ENCODE results near the gene CHST9. TPM values are rescaled to one million over a fixed set of nuclear protein-coding genes. Genes with fewer than 3 reads are reported as not detected.

CHST9 gene
- total RNA-seq, 1 donor from 2014 or later: 38.9 TPM

DNA sequence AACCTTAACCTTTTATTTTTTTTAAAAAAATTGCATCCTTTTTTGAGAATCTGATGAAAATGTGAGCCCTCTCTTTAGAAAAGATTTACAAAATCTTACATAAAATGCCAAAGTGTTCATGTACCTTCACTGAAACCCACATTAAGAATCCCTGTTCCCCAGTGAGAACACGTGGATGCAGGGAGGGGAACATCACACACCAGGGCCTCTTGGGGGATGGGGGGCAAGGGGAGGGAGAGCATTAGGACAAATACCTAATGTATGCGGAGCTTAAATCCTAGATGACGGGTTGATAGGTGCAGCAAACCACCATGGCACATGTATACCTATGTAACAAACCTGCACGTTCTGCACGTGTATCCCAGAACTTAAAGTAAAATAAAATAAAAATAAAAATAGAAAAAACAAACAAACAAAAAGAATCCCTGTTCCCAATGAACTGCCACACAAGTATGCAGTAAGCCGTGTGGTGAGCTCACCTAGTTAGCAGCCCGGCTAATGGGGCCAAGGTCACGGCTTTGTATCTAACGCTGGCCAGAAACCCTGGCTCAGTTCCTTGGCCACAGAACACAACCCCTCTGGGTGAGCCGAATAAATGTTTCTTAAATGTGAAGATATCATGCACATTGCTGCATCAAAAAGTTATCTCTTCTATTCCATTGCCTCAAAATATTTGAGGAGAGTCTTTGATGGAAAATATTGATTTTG is 41.4 kb downstream of the CHST9 start:
- TF ChIP-seq, protein P1, sequence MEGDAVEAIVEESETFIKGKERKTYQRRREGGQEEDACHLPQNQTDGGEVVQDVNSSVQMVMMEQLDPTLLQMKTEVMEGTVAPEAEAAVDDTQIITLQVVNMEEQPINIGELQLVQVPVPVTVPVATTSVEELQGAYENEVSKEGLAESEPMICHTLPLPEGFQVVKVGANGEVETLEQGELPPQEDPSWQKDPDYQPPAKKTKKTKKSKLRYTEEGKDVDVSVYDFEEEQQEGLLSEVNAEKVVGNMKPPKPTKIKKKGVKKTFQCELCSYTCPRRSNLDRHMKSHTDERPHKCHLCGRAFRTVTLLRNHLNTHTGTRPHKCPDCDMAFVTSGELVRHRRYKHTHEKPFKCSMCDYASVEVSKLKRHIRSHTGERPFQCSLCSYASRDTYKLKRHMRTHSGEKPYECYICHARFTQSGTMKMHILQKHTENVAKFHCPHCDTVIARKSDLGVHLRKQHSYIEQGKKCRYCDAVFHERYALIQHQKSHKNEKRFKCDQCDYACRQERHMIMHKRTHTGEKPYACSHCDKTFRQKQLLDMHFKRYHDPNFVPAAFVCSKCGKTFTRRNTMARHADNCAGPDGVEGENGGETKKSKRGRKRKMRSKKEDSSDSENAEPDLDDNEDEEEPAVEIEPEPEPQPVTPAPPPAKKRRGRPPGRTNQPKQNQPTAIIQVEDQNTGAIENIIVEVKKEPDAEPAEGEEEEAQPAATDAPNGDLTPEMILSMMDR (IDR thresholded peaks at IDR 0.05; ENCODE audit: unreplicated experiment): no peak
- Mint-ChIP-seq H3K27me3 (no peaks in the 10 kb centered on the region), H3K27ac (peak overlapping the region; percentile 89), H3K4me3 (ENCODE audit: low read depth) (peak overlapping the region; percentile 48), H3K4me1 (ENCODE audit: low read depth) (peaks cover 32% of the 10 kb centered on the region), H3K9me3 (ENCODE audit: low read depth) (peaks cover 4% of the 10 kb centered on the region), H3K36me3 (ENCODE audit: insufficient read depth) (peaks cover 4% of the 10 kb centered on the region)
- DNase-seq (ENCODE audit: low spot score, unreplicated experiment): no peak

DNA sequence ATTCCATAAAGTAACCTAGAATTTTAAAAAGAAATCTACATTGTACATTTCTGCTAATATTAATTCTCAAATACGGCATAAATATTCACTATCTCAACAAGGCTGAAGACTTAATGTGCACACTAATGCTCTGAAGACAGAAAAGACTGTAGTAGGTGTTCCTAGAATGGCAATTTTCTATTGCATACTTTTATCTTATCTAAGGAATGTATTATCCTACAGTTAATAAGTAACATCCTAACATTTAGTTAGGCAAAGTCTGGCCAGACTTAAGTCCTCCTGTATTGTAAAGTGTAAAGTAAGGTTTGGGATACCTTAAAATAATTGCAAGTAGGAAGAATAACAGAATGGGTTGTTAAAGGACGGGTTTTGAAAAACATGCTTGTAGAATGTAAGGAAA is 42.2 kb downstream of the CHST9 start:
- Mint-ChIP-seq H3K4me1 (ENCODE audit: low read depth) (peaks cover 36% of the 10 kb centered on the region), H3K4me3 (ENCODE audit: low read depth) (peak overlapping the region; percentile 77), H3K36me3 (ENCODE audit: insufficient read depth) (peaks cover 4% of the 10 kb centered on the region), H3K9me3 (ENCODE audit: low read depth) (peaks cover 4% of the 10 kb centered on the region), H3K27ac (peak overlapping the region; percentile 94), H3K27me3 (no peaks in the 10 kb centered on the region)
- TF ChIP-seq, protein P1 (IDR thresholded peaks at IDR 0.05; ENCODE audit: unreplicated experiment): no peak
- no peak for DNase-seq (ENCODE audit: low spot score, unreplicated experiment)

DNA sequence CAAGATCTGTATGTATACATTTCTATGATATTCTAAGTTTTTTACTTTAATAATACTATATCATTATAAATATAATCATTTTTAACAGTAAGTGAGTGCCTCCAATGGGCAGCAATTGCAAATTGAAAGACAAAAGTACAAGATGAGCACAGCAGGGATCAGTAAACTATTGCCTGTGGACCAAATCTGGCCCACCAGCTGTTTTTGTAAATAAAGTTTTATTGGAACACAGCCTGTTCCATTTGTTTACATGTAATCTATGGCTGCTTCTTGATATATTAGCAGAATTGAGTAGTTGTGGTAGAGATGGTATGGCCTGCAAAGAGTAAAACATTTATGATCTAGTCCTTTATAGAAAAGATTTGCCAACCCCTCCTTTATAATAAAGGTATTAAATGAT is 43.2 kb downstream of the CHST9 start:
- TF ChIP-seq, protein P1 (IDR thresholded peaks at IDR 0.05; ENCODE audit: unreplicated experiment): no peak
- Mint-ChIP-seq H3K4me1 (ENCODE audit: low read depth) (peaks cover 38% of the 10 kb centered on the region), H3K27ac (no peak overlapping the region), H3K36me3 (ENCODE audit: insufficient read depth) (peaks cover 2% of the 10 kb centered on the region), H3K4me3 (ENCODE audit: low read depth) (peak overlapping the region; percentile 77), H3K9me3 (ENCODE audit: low read depth) (no peaks in the 10 kb centered on the region), H3K27me3 (no peaks in the 10 kb centered on the region)
- DNase-seq (ENCODE audit: low spot score, unreplicated experiment): no peak

DNA sequence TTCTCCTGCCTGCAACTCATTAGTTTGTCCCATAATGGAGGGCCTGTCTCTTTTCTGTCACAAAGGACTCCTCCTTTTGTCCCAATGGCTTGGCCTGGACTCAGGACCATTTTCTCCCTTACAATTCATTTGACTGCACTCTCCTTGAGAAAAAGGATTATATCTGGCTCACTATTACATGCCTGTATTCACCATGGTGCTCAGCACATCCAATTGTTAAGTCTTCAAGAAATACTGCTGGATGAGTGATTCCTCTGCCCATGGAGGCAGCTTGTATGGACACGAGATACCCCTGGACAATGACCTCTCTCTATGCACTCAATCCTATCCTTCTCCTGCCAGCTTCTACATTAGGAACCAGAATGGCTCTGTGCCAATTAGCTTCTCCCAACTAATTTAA is 47.0 kb downstream of the CHST9 start:
- DNase-seq (ENCODE audit: low spot score, unreplicated experiment): no peak
- TF ChIP-seq, protein P1 (IDR thresholded peaks at IDR 0.05; ENCODE audit: unreplicated experiment): no peak
- Mint-ChIP-seq H3K36me3 (ENCODE audit: insufficient read depth) (peaks cover 9% of the 10 kb centered on the region), H3K9me3 (ENCODE audit: low read depth) (no peaks in the 10 kb centered on the region), H3K27me3 (no peaks in the 10 kb centered on the region), H3K4me1 (ENCODE audit: low read depth) (peaks cover 20% of the 10 kb centered on the region), H3K4me3 (ENCODE audit: low read depth) (no peak overlapping the region), H3K27ac (peak overlapping the region; percentile 12)

DNA sequence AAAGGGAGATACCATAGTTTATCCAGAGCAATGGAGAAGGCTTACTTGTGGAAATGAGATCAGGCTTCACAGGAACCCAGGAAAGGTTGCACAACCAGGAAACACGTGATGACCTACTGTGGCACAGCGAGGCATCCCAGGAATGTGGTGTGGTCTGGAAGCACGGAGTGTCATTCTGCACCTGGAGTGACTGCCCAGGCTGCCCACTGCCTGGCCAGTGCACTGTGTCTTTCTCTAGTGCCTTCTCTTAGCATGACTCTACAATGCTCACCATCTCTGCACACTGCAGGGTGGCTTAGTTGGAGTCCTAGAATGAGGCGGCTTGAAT is 48.9 kb downstream of the CHST9 start:
- Mint-ChIP-seq H3K27ac (no peak overlapping the region), H3K4me1 (ENCODE audit: low read depth) (peaks cover 15% of the 10 kb centered on the region), H3K4me3 (ENCODE audit: low read depth) (no peak overlapping the region), H3K36me3 (ENCODE audit: insufficient read depth) (peaks cover 13% of the 10 kb centered on the region), H3K27me3 (no peaks in the 10 kb centered on the region), H3K9me3 (ENCODE audit: low read depth) (no peaks in the 10 kb centered on the region)
- TF ChIP-seq, protein P1 (IDR thresholded peaks at IDR 0.05; ENCODE audit: unreplicated experiment): no peak
- no peak for DNase-seq (ENCODE audit: low spot score, unreplicated experiment)
